NCI-H510A (cell line): ENCODE results near the gene OTUB2.

Experiments
- DNase-seq: peaks from one replicate; lab custom pipeline; 2025; lab: John Stamatoyannopoulos, UW

OTUB2 gene

DNA sequence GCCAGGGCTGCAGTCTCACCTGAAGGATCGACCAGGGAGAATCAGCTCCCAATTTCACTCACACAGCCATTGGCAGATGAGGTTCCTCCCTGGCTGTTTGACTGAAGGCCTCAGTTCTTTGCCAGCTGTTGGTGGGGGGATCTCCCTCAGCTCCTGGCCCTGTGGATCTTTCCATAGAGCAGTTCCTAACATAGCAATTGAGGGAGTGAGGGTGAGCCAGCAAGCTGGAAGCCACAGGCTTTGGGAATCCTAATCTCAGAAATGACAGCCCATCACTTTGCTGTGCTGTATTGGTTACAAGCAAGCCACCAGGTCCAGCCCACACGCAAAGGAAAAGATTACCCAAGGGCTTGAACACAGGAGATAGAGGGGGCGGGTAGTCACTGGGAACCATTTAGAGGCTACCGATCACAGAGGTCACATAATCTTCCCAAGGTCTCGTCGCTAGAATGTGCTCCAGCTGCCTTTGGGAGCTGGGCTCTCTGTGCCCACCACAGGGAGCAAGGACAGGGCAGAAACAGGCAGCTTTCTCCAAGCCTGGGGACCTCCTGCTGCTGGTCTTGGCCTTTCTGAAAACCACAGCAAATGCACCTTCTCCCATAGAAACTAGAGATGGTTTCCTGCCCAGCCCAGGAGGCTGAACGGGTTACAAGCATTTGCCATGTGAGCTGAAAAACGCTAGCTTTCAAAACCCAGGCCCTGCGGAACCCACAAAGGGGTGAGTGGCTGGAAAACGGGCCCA is 4.6 kb upstream of the OTUB2 start:
- no peak for DNase-seq

DNA sequence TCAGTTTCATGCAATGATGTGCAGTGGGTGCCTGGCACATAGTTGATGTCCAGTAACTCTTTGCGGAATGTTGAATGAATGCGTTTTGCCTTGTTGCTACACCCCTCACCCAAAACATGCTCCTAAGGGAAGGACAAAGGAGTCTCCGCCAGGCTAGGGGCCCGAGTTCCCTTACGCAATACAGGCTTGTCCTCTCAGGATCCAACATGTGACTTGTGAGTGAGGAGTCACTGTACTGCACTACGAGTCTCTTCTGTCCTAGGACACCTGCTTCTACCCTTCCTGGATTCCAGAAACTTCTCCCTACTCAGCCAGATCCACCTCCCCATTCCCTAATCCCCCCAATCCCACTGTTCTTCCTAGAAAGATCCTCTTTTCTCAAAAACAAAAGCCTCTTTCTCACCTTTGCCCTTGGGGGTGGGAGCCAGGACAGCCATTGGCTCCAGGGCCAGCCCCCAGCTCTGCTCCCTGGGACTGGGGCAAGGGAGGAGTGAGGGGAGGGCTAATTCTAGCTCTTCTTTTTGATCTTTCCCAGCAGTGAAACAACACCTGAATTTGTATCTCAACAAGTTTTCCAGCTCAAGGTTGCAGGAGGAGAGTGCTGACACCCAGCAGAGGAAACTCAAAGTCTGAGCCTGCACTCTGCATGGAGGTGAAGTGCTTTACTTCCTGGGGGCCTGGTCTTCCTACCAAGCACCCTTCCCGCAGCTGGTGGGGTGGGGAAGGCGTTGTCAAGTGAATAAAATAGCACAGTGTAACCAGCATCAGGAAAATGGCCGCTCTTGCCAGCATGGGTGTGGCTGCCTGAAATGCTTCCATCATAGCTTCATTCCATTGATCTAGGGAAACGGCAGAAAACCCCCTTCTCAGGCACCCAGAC is 3.4 kb upstream of the OTUB2 start:
- no peak for DNase-seq

DNA sequence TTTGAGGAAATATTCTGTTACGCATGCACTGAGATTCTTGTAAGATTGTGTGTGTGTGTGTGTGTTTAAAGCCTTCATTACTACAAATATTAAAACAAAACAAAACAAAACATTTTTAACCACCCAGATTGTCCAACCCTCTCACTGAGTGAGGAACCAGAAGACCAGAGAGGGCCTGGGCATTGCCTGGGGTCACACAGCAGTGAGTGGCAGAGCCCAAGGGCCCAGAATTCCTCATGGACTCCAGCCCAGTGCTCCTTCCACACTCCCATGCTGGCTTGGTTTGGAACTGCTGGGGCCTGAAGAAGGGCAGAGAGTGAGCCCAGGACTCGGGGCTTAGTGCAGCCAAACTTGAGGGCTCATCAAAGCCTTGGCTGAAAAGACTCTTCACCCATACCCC is 1.6 kb upstream of the OTUB2 start:
- DNase-seq, result no peak

DNA sequence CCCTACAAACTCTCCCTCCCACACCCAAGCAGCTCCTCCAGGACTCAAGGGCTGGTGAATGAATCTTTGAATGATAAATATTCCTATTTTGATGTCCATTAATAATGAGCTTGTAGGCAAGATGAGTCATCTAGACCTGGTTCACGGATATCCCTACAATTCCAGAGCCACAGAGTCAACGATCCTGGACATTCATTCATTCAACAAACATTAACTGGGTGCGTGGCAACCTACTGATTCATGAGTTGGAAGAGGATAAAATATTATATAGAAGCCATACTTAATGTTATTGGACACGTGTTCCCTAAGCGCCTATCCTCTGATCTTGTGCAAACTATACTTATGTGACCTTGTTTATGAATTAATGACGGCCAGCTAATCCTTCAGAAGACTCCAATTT is 420 bp upstream of the OTUB2 start:
- DNase-seq, result no peak

DNA sequence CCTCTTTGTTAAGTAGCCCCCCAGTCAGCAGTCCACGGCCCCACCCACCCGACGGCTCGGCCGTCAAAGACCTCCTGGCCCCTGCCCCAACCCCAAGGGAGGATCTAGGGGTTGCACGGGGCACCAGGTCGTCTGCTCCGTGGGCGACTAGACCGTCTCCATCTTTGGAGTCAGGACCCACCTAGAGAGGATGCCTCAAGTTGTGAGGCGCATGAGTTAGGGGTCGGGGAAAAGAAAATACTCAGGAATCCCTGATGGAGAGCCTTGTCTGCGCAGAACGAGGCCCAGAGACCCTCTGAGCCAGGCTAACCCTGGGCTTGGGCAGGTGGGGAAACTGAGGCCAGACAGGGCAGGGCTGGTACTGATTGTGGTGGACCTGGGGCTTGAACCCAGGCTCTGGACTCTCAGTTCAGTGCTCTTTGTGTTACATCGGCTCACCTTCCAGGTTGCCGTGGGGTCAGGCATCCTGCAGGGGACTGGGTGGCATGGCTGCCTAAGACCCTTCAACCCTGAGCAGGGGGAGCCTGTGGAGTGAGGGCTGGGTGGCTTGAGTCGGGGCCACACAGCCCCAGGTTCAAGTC is 839 bp downstream of the OTUB2 start:
- DNase-seq, result no peak

DNA sequence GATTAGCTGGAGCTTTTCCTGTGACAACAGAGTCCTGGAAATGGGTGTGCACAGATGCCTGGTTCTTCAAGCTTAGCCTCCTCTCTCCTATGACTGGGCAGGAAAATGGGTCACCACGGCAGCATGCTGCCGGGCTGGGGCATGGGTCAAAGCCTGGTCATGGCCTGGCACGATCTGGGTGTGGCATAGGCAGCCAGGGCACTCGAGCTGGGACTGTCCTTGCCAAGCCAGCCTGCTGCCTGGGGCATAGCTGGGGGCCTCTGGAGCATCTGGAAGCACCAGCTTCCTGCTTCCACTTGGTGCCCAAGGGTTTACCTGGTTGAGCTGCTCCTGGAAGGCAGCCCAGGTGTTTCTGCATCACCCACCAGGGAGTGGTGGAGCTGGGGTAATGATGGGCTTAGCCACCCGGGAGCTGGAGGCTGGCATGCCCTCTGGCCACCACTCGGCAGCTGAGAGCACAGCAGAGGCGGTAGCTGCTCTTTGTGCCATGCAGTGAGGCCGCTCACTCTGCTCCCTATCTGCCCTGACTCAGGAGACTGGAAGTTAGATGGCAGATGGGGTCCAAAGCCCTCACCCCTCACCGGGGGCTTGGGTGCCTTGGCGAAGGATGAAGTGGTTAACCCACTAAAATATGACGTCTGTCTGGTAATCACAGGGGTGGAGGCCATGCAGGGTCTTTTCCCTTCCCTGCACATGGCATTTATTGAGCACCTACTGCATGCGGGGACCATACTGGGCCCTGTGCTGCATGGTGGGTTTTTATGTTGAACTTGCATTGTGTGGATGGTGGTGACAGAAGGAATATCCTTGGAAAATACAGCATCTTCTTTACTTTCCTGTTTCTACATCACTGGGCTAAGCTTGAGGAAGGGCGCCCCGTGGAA is 1.7 kb downstream of the OTUB2 start:
- no peak for DNase-seq

DNA sequence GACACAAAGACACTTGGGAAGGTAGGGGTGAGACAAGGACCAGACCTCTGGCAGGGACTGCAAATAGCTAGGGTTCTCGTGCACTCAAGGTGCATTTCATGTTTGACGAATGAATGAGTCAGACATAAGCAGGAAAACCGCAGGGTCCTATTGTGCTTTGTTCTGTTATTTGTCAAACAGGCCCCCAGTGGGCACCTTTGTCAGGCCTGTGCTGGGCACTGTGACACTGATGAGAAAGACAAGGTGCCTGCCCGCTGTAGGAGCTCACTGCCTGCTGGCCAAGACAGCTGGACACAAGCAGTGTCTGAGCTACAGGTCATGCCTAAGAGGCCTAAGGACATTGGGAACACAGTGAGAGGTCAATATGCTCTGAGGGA is 2.3 kb downstream of the OTUB2 start:
- no peak for DNase-seq

DNA sequence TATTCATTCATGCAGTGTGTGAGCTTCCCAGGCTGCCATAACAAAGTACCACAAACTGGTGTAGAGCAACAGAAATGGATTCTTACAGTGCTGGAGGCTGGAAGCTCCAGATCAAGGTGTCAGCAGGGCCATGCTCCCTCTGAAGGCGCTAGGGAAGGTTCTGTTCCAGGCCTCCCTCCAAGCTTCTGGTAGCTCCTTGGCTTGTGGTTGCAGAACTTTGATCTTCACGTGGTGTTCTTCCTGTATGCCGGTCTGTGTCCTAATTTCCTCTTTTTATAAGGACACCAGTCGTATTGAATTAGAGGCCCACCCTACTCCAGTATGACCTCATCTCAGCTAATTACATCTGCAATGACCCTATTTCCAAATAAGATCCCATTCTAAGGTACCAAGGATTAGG is 3.1 kb downstream of the OTUB2 start:
- no peak for DNase-seq

DNA sequence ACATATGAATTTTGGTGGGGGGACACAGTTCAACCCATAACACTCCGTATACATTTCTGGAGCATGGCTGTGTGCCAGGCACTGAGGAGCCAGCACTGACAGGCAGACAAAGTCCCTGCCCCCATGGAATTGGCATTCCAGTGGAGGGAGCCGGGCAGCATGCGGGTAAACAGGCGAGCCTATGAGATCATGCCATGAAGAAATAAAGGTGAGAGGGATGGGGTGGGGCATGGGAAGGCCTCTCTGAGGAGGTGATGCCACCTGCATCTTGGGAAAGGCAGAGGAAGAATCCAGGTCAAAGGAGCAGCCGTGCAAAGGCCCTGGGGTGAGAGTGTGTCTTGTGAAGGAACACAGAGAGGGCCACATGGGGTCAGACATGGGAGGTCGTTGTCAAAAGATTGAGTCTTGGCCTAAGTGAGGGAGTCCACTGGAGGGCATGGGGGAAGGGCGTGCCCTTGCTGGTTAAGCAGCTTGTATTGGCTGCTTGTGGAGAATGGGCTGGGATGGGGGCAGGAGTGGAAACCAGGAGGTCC is 3.6 kb downstream of the OTUB2 start:
- DNase-seq, result no peak

DNA sequence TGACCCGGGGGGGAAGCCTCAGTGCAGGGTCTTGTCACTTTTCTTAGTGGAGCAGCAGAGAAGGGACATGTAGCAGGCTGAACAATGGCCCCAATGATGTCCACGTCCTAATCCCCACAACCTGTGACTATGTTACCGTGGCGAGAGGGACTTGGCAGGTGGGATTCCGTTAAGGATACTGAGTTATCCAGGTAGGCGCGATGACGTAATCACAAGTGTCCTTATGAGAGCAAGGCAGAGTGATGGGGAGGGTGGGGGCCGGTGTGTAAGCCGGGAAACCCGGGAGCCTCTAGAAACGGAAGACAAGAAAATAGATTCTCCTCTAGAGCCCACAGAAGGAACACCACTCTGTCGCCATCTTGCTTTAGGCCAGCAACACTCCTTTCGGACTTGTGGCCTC is 4.4 kb downstream of the OTUB2 start:
- no peak for DNase-seq

DNA sequence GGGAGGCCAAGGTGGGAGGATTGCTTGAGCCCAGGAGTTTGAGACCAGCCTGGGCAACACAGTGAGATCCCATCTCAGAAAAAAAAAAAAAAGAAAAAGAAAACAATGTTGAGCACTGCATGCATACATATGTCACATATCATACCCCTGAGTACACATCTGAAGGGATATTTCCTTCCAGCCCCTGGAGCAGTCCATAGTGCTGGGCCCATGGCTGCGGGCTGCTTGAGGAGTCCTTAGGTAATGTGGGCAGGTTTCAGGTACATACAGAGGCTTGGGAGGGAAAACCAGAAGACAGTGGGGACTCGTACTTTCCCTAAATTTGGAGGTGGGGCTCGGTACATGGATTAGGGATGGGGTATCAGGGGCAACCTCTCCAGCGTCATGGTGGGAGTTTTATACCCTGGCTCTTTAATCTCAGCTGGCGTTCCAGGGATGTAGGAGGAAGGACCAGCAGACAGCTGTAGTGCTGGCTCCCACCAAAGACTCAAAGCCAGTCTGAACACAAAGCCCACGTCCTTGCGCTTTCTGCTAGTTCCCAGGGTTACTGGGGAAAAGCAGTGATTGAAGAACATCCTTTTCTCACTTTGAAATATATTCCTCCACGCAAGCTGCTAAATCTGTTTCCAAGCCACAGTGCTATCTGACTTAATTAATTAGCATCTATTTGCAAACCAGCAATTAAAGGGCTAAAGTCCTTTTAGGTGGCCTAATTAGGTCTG is 5.2 kb downstream of the OTUB2 start:
- no peak for DNase-seq

DNA sequence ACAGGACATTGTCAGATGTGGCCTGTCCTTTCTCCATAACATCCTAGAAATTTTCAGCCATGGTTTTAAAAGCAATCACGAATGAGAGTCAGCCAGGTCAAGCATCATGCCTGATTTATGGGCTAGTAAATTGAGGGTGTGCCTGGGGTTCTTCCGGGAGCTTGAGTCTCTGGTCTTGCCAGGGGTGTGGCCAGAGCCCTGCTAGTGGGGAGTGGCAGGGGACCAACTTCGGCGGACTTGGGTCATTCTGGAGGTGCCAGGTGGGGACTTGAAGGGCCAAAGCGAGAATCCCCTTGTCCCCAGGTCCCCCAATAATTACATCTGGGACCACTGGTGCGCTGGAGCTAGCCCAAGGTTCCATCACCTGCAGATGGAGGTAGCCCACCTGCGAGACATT is 5.7 kb downstream of the OTUB2 start:
- no peak for DNase-seq

DNA sequence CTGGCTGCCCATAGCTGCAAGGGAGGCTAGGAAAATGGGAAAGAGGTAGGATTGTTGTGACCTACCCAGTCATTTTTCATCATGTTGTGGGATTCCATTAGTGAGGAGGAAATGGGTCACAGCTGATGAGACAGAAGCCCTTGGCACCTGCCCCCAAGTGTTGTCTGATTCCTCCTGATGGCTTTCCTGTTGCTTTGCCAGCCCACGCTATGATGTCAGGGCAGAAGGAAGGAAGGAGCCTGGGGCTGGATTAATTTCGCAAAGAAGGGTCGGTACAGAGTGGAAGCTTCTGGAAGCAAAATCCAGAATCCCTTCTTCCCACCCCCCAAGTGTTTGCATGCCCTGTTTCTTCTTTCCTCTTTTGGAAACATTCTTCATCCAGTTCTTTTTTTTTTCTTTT is 8.7 kb downstream of the OTUB2 start:
- DNase-seq, result no peak

DNA sequence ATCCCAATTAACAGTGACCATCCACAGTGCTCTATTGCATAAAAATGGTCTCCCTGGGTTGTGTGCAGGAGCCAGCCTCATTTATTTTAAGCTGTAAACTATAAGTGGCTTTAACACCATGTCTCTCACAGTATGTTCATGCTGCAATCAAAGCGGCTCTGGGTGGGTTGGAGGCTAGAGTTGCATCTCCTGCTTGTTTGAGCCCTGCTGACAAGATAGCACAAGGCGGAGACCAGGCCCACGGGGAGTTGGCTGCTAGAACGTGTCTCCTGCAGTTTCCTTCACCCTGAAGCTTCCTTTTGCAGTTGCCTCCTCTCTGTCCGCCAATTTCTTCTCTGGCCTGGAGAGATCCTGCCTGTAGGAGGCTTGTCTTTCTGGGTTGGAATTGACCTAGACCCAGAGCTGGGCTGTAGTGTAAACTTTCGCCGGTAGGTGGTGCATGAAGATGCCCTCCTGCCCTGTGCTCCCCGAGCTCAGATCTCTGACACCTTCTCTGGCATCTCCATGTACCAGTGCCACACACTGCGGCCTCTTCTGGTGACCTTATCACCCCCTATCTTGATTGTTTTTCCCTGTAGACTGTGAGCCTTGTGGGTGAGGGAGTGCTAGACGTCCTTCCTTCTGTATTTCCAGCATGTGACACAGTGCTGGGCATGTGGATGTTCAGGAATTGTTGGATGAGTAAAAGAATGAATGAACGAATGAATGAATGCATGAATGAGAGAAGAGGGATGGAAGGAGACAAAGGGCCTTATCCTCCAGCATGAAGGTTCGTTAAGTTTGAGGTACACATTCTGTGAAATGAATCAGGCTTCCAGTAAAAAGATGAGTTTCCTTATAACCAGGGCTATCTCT is 10.4 kb downstream of the OTUB2 start:
- peak; percentile 32 for DNase-seq

DNA sequence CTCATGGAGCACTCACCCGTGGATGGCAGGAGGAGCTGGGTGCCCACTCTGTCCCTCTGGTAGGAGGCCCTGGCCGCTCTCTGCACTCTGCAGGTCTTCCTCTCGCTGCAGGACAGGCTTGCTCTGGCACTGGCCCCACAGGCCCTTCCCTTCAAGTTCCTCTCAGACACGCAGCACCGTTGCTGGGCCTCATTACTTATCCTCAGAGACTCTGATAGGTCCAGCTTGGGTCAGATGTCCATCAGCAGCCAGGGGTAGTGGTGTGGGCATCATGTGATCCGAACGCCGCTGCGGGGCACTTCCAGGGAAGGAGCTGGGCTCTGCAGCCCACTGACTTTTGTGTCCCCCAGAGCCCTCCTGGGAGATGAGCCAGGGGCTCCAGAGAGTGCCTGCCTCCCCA is 11.8 kb downstream of the OTUB2 start:
- DNase-seq, result no peak

DNA sequence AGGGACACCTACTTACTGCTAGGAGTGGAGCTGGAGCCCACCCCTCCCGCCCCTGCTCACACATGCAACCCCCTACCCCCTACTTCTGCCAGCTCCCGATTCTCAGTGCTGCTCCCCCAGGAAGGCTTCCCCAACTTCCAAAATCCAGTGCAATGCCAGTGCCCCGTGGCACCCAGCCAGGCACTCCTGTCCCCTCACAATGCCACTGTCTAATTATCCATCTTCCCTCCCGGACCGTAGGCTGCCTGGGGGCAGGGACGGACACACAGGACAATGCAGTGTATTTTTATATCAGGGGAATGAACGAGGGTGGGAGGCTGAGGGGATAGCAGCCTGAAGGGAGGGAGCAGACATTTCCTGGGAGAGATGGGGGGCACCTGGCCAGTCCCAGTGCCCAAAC is 12.4 kb downstream of the OTUB2 start:
- no peak for DNase-seq

DNA sequence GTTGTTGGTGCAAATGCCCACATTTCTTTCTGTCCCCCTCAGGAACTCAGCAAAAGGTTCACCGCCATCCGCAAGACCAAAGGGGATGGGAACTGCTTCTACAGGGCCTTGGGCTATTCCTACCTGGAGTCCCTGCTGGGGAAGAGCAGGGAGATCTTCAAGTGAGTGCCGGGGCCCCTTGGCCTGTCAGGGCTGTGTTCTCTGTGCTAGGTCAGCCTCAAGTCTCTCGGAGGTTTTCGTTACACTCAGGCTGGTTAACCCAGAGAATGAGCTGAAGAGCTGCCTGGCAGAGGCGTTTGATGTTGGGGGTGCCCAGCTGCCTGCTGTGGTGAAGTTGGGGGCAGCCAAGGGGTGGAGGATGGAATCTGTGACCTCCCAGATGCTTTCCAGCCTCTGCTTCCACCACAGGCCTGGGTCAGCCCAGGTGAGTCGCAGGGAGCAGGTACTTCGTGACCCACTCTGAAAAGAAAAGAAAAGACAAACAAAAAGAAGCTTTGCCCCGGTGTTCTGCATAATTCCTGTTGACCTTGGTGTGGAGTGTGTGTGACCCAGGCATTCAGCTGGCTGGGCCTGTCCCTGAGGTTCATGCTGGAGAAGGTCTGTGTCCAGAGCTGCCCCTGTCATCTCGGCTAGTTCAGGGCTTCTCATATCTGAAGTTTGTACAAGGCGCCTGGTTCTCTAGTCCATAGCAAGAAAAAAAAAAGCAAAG is 12.9 kb downstream of the OTUB2 start:
- no peak for DNase-seq

DNA sequence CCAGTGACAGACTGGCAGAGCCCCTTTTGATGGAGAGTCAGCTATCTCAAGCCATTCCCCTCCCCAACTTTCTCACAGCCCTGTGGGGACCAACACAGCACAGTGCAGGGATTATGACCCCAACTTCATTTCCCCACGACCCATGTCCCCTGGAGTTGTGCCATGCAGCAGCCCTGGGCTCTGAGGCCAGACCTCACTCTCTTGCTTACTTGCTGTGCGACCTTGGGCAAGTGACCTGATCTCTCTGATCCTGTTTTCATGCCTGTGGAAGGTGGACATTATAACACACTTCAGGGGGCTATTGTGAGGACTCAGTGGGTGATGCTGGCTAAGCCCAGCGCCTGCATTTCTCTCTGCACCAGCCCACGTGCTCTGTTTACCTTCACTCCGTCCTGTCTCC is 14.1 kb downstream of the OTUB2 start:
- no peak for DNase-seq

DNA sequence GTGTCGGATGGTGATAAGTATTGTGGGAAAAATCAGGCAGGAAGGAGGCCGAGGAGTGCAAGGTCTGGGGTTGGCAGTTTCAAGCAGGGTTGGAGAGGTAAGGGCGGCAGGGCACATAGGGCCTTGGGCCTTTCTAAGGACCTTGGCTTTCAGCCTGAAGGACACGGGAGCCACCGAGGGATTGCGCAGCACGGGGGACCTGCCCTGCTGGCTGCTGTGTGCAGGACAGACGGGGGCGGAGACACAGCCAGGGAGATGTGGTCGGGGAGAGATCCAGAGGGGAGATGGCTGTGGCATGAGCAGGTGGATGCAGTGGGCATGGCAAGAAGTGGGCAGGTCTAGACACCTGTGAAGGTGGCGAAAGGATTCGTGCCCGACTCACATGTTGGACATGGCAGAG is 14.7 kb downstream of the OTUB2 start:
- no peak for DNase-seq
